ENCODE data around the gene ASIC1.

The ASIC1 gene

DNA sequence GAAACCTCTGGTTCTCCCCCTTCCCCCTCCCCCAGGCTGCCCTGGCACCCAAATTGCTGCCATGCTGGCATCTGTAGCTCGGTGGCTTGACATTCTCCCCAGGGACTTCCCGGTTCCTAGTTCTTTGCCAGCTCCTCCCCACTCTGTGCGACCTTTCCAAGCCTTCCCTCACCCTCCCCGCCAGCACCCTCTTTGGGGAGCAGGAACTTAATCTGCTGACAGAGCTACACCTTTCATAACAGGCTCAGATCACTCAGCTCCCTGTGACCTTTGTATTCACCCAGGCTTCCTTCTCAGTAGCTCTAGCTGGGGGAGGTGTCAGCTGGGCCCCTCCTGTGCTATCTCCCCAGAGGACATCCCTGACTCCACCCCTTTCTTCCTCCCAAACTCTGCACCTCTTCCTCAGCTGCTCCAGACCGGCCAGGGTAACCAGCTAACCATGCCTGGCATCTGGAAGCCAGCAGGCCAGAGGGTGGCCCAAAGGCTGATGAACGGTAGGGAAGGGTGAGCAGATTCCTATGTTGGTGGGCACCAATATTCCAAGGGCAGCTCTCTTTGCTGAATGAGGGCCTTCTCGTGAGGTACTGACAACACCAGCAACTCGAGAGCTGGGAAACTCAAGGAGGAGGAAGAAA is 52.8 kb downstream of the ASIC1 start:
- ATAC-seq: no peak

DNA sequence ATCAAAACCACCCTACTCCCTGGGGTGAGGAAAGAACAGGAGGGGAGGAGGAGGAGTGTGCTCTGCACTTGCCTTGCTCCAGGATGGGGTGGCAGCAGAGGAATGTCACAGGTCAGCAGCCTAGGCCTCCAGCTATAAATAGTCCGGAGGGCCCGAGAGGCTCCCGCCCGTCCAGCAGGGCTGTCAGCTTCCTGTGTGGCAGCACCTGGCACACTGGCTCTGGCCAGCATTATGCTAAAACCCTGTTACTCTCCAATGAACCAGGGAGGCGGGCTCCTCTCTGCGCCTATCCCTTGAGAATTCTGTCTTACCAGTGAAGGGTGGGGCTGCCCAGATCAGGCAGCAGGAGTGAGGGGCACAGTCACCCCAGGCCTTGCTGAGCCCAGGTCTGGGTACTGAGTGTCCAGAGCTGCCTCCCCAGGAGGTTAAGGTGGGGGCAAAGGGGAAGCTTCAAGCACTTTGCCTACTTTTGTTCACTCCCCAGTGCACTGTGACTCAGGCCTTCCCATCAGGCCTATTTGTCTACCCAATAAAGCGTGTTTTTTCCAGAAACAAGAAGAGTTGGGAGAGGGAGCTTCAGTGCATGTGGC is 53.5 kb downstream of the ASIC1 start:
- ATAC-seq: no peak

DNA sequence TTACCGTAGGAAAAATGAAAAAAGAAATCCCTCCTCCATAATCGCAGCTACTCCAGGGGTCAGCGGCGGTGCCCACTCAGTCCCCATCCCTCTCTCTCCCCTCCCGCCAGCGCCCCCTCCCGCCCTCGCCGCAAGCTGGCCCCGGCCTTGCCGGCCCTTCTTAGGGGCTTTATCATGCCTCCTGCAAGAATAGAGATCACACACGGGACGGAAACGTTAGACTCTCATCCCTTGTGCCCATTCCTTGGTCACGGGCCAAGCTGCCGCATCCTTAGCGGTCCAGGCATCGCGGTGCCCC is 53.9 kb downstream of the ASIC1 start:
- no peak for ATAC-seq

DNA sequence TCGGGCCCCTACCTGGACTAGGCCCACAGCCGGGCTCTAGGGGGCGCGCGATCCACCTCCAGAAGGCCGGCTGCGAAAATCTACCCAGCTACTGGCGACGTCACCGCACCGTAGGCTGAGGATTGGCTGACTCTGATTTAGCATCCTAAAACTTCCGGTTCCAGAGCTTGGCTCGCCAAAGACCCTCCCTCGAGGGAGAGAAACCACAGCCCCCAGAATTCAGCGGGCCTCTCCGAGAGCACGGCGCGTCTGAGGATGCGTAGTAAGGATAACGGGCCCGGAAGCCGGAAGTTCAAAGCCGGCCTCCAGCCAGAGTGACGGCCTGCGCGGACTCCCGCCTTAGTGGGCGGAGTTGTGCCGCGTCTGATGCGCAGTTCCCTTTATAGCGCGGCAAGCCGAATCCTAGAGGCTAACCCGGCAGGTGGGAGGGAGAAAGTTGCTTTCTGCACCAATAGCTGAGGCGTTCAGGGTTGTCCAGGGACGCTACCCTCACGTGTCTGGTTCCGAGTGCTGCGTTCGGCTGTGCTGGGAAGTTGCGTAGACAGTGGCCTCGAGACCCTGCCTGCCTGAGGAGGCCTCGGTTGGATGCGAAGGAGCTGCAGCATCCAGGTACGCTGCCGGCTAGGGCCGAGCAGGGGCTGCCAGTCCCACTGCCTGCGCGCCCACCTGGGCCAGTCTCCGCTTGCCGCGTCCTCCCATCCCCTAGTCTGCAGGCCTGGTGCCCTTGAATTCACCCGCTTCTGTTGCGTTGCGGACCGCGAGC is 54.5 kb downstream of the ASIC1 start, which contains the start of gene COX14:
COX14 (plus strand) TSS at position 544 of the 763 bp plus-strand sequence. CDS start 7,808 bp downstream, outside the sequence.
- ATAC-seq: peak; percentile 86 to 90

DNA sequence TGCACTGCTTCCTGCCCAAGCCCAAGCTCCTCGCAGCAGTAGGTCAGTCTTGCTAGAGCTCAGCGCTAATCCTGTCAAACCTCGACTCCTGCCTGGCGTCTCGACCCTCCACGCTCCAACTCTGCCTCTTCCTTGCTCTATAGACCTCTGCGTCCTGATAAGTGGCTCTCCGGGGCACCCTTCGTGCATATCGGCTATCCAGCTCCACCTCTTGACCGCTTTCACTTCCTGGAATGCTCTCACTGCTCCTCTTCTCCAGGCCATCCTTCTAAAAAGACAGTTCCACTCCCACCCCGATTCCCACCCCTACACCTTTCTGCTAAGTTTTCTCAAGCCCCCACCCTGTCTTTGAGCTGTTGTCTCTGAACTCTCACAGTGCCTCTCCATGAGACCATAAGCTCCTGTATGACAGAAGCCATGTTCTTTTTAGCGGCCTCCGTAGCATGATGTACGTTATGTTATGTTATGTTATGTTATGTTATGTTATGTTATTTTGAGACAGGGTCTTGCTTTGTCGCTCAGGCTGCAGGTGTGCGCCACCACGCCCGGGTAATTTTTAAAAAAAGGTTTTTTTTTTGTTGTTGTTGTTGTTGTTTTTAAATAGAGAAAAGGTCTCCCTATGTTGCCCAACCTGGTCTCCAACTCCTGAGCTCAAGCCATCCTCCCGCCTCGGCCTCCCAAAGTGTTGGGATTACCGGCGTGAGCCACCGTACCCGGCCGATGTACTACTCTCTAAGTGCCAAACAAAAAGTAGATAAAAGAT is 55.2 kb downstream of the ASIC1 start:
- ATAC-seq: no peak

DNA sequence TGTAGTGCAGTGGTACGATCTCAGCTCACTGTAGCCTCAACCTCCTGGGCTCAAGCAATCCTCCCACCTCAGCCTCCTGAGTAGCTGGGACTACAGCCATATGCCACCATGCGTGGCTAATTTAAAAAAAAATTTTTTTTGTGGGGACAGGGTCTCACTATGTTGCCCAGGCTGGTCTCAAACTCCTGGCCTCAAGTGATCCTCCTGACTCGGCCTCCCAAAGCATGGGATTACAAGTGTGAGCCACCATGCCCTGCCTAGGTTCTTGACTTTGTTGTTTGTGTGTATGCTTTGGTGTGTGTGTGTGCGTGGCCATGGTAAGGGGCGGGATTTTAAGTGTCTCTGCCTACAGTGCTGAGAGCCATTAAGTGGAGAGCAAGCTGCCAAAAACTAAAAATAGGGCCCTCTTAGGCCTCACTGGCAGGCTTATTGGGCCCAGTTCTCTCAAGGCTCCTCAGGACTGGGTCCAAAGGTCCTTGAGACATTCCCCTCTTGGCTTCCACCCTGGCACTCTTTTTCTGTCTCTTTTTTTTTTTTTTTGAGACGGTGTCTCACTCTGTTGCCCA is 59.7 kb downstream of the ASIC1 start:
- no peak for ATAC-seq

DNA sequence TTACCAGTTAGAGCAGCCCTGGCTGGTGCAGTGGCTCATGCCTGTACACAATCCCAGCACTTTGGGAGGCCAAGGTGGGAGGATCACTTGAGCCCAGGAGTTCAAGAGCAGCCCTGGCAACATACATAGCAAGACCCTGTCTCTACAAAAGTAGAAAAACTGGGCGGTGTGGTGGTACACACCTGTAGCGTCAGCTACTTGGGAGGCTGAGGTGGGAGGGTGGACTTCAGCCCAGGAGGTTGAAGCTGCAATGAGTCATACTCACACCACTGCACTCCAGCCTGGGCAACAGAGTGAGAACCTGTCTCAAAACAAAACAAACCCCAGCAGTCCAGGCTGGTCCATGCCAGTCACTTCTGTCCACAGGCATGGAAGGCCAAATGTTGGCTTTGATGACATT is 62.0 kb downstream of the ASIC1 start:
- ATAC-seq: no peak

DNA sequence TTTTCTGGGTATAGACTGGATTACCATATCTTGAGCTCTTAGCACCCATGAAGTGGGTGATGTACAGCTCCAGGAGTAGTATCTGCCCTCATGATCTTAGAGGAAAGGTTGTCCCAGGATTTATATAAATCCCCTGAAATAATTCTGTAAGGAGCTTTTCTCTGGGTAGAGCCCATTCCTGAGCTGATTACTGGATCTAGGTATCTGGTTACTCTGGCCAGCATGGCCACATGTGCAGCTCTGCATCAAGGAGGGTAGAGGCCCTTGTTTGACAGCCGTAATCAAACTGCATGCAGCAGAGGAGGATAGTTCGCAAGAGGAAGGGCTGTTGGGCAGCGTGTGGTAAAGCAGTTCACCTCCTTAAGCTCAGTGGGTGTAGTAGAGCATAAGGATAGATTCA is 63.1 kb downstream of the ASIC1 start:
- no peak for ATAC-seq

DNA sequence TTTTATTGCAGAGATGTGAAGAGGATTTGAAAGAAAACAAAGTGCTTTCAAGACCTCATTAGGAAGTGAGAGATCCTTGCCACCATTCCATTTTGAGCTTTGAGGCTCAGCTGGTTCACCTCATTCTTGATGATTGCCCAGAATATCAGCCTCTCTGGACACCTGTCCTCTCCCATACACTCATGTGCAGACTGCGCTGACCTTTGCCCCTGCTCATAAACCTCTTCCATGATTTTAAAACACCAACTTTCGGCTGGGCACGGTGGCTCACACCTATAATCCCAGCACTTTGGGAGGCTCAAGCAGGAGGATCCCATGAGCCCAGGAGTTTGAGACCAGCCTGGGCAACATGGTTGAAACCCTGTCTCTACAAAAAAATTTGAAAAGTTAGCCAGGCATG is 63.6 kb downstream of the ASIC1 start:
- no peak for ATAC-seq

DNA sequence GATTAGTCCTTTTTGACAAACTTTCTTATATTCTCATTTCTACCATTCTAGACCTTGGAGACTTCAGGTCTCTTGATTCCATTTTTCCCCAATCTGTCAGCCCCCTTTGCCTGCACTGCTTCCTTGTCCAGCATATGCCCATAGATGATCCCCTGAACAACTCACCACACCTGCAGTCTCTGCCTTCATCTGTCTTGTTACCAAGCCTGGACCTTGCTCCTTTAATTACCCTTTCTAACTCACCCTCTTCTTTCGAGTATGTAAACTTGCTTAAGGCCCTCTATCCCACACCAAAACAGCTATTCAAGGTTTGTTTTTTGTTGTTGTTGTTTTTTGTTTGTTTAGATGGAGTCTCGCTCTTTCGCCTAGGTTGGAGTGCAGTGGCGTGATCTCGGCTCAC is 64.2 kb downstream of the ASIC1 start:
- no peak for ATAC-seq

DNA sequence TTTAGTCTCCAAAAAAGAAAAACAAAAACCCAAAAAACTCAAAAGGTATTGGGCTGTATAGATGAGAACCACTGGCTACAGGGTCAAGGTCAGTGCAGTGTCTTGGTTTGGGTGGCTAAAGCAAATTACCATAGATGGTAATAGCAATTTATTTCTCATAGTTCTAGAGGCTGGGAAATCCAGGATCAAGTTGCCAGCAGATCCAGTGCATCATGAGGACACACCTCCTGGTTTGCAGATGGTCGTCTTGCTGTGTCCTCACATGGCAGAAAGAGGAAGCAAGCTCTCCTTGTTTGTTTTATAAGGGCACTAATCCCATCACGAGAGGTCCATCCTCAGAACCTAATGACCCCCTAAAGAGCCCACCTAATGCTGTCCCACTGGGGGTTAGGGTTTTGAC is 65.8 kb downstream of the ASIC1 start:
- no peak for ATAC-seq

DNA sequence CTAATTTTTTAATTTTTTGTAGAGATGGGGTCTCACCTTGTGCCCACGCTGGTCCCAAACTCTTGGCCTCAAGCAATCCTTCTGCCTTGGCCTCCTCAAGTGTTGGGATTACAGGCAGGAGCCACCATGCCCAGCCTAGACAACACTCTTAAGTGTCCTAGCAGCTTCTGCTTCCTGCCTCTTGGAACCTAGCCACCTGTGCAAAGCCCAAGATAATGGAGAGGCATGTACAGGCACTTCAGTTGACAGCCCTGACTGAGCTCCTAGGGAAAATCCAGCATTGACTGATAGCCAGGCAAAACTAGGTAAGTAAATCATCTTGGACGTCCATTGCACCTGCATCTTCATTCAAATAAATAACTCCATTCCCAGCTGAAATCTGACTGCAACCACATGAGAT is 70.2 kb downstream of the ASIC1 start:
- ATAC-seq: no peak

DNA sequence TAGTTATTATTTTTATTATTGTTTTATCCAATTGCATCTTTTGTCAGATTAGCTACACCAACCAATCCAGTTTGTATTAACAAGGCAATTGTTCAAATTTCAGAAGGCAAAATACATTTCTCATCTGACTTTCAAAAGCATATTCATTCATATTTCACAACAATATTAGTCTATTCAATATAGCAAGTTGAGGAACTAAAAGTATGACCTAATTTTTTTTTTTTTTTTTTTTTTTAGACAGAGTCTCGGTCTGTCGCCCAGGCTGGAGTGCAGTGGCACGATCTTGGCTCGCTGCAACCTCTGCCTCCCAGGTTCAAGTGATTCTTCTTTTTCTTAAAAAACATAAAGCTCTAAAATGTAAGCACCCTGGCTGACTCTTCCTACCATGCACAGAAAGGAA is 71.9 kb downstream of the ASIC1 start:
- ATAC-seq: no peak

DNA sequence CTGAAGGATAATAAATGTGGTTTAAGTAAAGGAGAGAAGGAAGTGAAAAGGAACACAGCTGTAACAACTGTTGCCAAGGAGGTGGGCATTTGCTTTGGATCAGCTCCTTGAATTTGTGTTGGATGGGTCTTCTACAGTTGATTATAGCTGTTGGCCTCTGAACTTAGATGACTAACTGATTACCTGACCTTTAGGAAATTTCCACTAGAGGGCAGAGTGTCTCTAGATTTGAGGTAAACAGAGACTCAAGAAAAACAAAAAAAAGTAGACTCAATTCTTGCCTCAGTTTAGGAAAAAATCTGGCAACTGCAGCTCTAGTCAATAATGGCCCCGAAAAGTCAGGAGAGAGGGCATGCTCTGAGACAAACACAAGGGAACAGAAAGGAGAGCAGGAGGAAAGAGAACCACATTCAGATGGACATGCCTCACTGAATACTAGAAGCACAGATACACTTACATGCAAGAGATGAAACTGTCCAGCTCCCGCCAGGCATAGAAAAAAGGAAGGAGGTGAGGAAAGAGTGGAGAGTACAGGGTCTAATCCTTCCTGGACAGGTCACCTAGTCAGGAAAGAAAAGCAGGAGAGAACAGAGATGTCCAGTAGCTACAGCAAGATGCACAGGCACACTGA is 75.2 kb downstream of the ASIC1 start:
- no peak for ATAC-seq

Measured in activated CD4-positive, CD25-positive, alpha-beta regulatory T cell treated with anti-CD3 and anti-CD28 coated beads, Interleukin-2, amount 50 U/mL, for 24 hours (primary cell).